H1 (cell line): ENCODE measurements around the gene SPATS2L. TPM values are rescaled to one million over a fixed set of nuclear protein-coding genes. Genes with fewer than 3 reads are reported as not detected.

Experiments
- CTCF ChIA-PET: fragments of 300-600 bp; sonication (Branson Sonifier 250); formaldehyde crosslinking; loops from one replicate; lab custom pipeline; 2021; ENCODE audit not compliant: partially characterized antibody; lab: Charles Lee
- POLR2A ChIA-PET: fragments of 300-600 bp; sonication (Branson Sonifier 250); formaldehyde crosslinking; loops from one replicate; lab custom pipeline; 2021; ENCODE audit warnings: inconsistent platforms; ENCODE audit not compliant: partially characterized antibody; lab: Charles Lee
- DNase-seq, 2 experiments: peaks; one replicate each; pipeline versions ENCODE4 v3.0.0 to v3.0.0-alpha.2; 2010 to 2022; ENCODE audit warnings: low spot score in 2 of 2, low read depth in 1 of 2, mixed read lengths in 1 of 2
- FAIRE-seq: peaks from 2 replicates; lab custom pipeline; 2011; peaks lifted over from hg19 to GRCh38; lab: Jason Lieb, UNC
- H2AFZ ChIP-seq: 2 replicates; pipeline ENCODE4 v1.8.1; 2012; ENCODE audit warnings: low read length, inconsistent platforms
- H2AK5ac ChIP-seq: 2 replicates; pipeline ENCODE4 v1.6.1; 2013; ENCODE audit warnings: low read depth, low read length
- H2BK120ac ChIP-seq: replicated peaks from 2 replicates; pipeline ENCODE3; 2013; ENCODE audit warnings: low read depth, low read length, inconsistent platforms
- H2BK12ac ChIP-seq: 2 replicates; pipeline ENCODE4 v1.6.1; 2013; ENCODE audit warnings: low read depth, low read length
- H2BK15ac ChIP-seq: 2 replicates; pipeline ENCODE4 v1.6.1; 2013; ENCODE audit warnings: low read length
- H2BK20ac ChIP-seq: 2 replicates; pipeline ENCODE4 v1.6.1; 2013; ENCODE audit warnings: low read length
- H2BK5ac ChIP-seq: 2 replicates; pipeline ENCODE4 v1.6.1; 2013; ENCODE audit warnings: low read depth, low read length
- H3K14ac ChIP-seq: 2 replicates; pipeline ENCODE4 v1.6.1; 2013; ENCODE audit warnings: inconsistent platforms; ENCODE audit not compliant: insufficient read length
- H3K18ac ChIP-seq: 2 replicates; pipeline ENCODE4 v1.6.1; 2013; ENCODE audit warnings: low read length; ENCODE audit errors: extremely low read depth
- H3K23ac ChIP-seq: 2 replicates; pipeline ENCODE4 v1.6.1; 2013; ENCODE audit warnings: inconsistent platforms; ENCODE audit not compliant: insufficient read length
- H3K23me2 ChIP-seq: 2 replicates; pipeline ENCODE4 v1.6.1; 2013; ENCODE audit warnings: low read depth, low read length
- H3K27ac ChIP-seq: 2 replicates; pipeline ENCODE4 v1.6.1; 2011; ENCODE audit warnings: low read depth, low read length, inconsistent platforms
- H3K27me3 ChIP-seq, 4 experiments: replicated peaks in 1 of 4; 1 replicate in 1 of 4; 2 replicates in 3 of 4; pipeline versions ENCODE4 v1.6.1 to v1.8.1; 2011 to 2013; ENCODE audit warnings: low read length in 3 of 4, mild to moderate bottlenecking in 3 of 4, inconsistent platforms in 2 of 4, mixed read lengths in 2 of 4, moderate library complexity in 1 of 4; ENCODE audit not compliant: control insufficient read depth in 3 of 4, insufficient read depth in 3 of 4; ENCODE audit errors: extremely low read depth in 1 of 4
- H3K36me3 ChIP-seq, 4 experiments: 2 replicates each; pipeline versions ENCODE4 v1.6.1 to v1.8.1; 2011 to 2013; ENCODE audit warnings: mild to moderate bottlenecking in 4 of 4, low read length in 3 of 4, moderate library complexity in 2 of 4, control low read depth in 1 of 4, inconsistent platforms in 1 of 4; ENCODE audit not compliant: insufficient read depth in 4 of 4, control insufficient read depth in 2 of 4
- H3K4ac ChIP-seq: replicated peaks from 2 replicates; pipeline ENCODE3; 2013; ENCODE audit warnings: low read length, low read depth, mixed read lengths, inconsistent platforms; ENCODE audit not compliant: insufficient read length
- H3K4me1 ChIP-seq, 4 experiments: replicated peaks in 1 of 4; 1 replicate in 1 of 4; 2 replicates in 3 of 4; pipeline versions ENCODE4 v1.6.1 to v1.8.1; 2011 to 2013; ENCODE audit warnings: low read length in 3 of 4, inconsistent platforms in 2 of 4, mixed read lengths in 1 of 4; ENCODE audit not compliant: insufficient read depth in 4 of 4, control insufficient read depth in 3 of 4
- H3K4me2 ChIP-seq, 2 experiments: 2 replicates each; pipeline versions ENCODE4 v1.6.1 to v1.8.1; 2011 to 2013; ENCODE audit warnings: low read depth in 2 of 2, low read length in 2 of 2, control low read depth in 1 of 2, inconsistent platforms in 1 of 2, mild to moderate bottlenecking in 1 of 2; ENCODE audit not compliant: insufficient read depth in 1 of 2
- H3K4me3 ChIP-seq, 4 experiments: fragments of 200-600, 300-600 bp in 1 of 4; sonication (generic), shearing (Covaris generic), sonication (Bioruptor Twin) in 1 of 4; 2 replicates each; pipeline versions ENCODE4 v1.5.1 to v1.8.1; 2011 to 2016; ENCODE audit warnings: low read length in 4 of 4, low read depth in 3 of 4, control low read depth in 2 of 4, inconsistent platforms in 2 of 4, mild to moderate bottlenecking in 2 of 4, mixed read lengths in 1 of 4, moderate library complexity in 1 of 4; ENCODE audit not compliant: insufficient read depth in 2 of 4; ENCODE audit errors: extremely low read depth in 1 of 4
- H3K56ac ChIP-seq: replicated peaks from 2 replicates; pipeline ENCODE3; 2013; ENCODE audit warnings: low read depth, mild to moderate bottlenecking, mixed read lengths, low read length, inconsistent platforms; ENCODE audit not compliant: insufficient read length
- H3K79me1 ChIP-seq: 2 replicates; pipeline ENCODE4 v1.6.1; 2013; ENCODE audit warnings: low read depth, low read length, control low read depth
- H3K79me2 ChIP-seq, 2 experiments: 2 replicates each; pipeline versions ENCODE4 v1.6.1 to v1.8.1; 2012 to 2013; ENCODE audit warnings: low read length in 2 of 2, mild to moderate bottlenecking in 2 of 2, inconsistent platforms in 1 of 2; ENCODE audit not compliant: insufficient read depth in 2 of 2, control insufficient read depth in 1 of 2
- H3K9ac ChIP-seq, 4 experiments: replicated peaks in 1 of 4; 1 replicate in 1 of 4; 2 replicates in 3 of 4; pipeline versions ENCODE4 v1.6.1 to v1.8.1; 2011 to 2013; ENCODE audit warnings: low read depth in 3 of 4, low read length in 3 of 4, control low read depth in 2 of 4, mild to moderate bottlenecking in 2 of 4, moderate library complexity in 2 of 4, inconsistent platforms in 1 of 4; ENCODE audit errors: extremely low read depth in 1 of 4
- H3K9me3 ChIP-seq, 2 experiments: 2 replicates each; pipeline versions ENCODE4 v1.6.1 to v1.8.1; 2012 to 2013; ENCODE audit warnings: mild to moderate bottlenecking in 2 of 2, moderate library complexity in 2 of 2, control low read depth in 1 of 2, inconsistent platforms in 1 of 2, low read depth in 1 of 2, low read length in 1 of 2, mixed read lengths in 1 of 2; ENCODE audit not compliant: insufficient read depth in 2 of 2
- H4K20me1 ChIP-seq, 2 experiments: replicated peaks in 1 of 2; 2 replicates each; pipeline versions ENCODE3 to v1.8.1; 2011 to 2013; ENCODE audit warnings: inconsistent platforms in 2 of 2, low read length in 2 of 2, mild to moderate bottlenecking in 1 of 2; ENCODE audit not compliant: insufficient read depth in 2 of 2, control insufficient read depth in 1 of 2
- H4K5ac ChIP-seq: 2 replicates; pipeline ENCODE4 v1.6.1; 2013; ENCODE audit warnings: low read length, low read depth, mixed read lengths, inconsistent platforms; ENCODE audit not compliant: insufficient read length
- H4K8ac ChIP-seq: 2 replicates; pipeline ENCODE4 v1.8.0; 2013; ENCODE audit warnings: mild to moderate bottlenecking, moderate library complexity, low read length, inconsistent platforms; ENCODE audit not compliant: insufficient read depth; ENCODE audit errors: extremely low read depth
- H4K91ac ChIP-seq: replicated peaks from 2 replicates; pipeline ENCODE3; 2013; ENCODE audit warnings: low read length, mixed read lengths, inconsistent platforms; ENCODE audit not compliant: insufficient read length
- HDAC2 ChIP-seq, 2 experiments: fragments of 300-600 bp in 1 of 2; sonication (generic) in 1 of 2; IDR thresholded peaks; 2 replicates each; pipeline ENCODE4 v1.6.1; 2011 to 2012; ENCODE audit warnings: low read depth in 2 of 2, low read length in 2 of 2, mild to moderate bottlenecking in 2 of 2, moderate library complexity in 2 of 2, borderline replicate concordance in 1 of 2, inconsistent platforms in 1 of 2
- KDM4A ChIP-seq: IDR thresholded peaks from one replicate; pipeline ENCODE4 v1.7.1; 2012; ENCODE audit warnings: low read depth, mild to moderate bottlenecking, moderate library complexity, low read length, inconsistent platforms; ENCODE audit not compliant: severe bottlenecking
- POLR2AphosphoS5 ChIP-seq: IDR thresholded peaks from 2 replicates; pipeline ENCODE4 v1.6.1; 2011; ENCODE audit warnings: low read depth, low read length
- WGBS, 2 experiments: shearing (Covaris generic) in 1 of 2; methylation state at CpG; one replicate each; pipeline versions ENCODE4 v1.1.6 to v1.1.7; 2013 to 2015; ENCODE audit warnings: low lambda C conversion rate in 2 of 2, mixed read lengths in 2 of 2, inconsistent platforms in 1 of 2, low coverage in 1 of 2, missing lambda C conversion rate in 1 of 2; ENCODE audit not compliant: insufficient replicate concordance in 2 of 2, insufficient coverage in 1 of 2, insufficient read length in 1 of 2; ENCODE audit errors: extremely low coverage in 1 of 2, missing lambda C conversion rate in 1 of 2; 5-methylcytosine and 5-hydroxymethylcytosine counted together
- polyA plus RNA-seq, 7 experiments: library from polyadenylated mRNA; depleted of rRNA in 3 of 7; stranded (reverse) in 5 of 7; unstranded in 2 of 7; fragments of >200 nt in 5 of 7; fragments of 200-250 nt in 2 of 7; gene quantifications; 1 replicate in 5 of 7; 2 replicates in 1 of 7; 4 replicates in 1 of 7; pipeline versions ENCODE4 v1.2.1 to v1.2.3, GENCODE V29; 2011 to 2013; ENCODE audit warnings: missing spikeins in 2 of 7, mixed read lengths in 2 of 7
- total RNA-seq: library from RNA; stranded (reverse); fragmentation: NEBNext Ultra II Directional; extraction: Animal tissue kit (Norgen Biotek cat#: 25700); gene quantifications from 2 replicates; pipeline ENCODE4 v1.2.1, GENCODE V29; 2021

Gene SPATS2L
- total and polyA plus RNA-seq, 2 of the 8 experiments (the other 6 are each of a cell fraction or from before 2014, with no cell fraction given): 67.3 to 189 TPM

DNA sequence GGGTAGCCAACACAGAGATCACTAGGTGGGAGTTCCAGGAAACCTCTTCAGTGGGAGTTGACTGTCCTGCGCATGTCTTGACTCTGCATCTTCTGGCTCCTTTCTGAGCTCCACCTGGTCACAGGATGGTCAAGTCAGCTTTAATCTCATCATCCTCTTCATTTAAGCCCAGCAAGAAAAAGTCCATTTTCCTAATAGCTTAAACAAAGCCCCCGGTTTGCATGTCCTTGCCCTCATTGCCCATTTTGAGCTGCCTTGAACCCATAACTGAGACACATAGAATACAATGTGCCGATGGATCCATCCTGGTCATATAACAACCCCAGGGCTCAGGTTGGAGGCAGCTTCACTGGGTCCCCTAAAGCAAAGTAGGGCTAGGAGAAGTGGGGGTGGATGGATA, 40.8 kb downstream of the SPATS2L start:
- Histone ChIP-seq H4K5ac (no peak overlapping the region), H3K4me2 (no peak overlapping the region), H3K4me1 (peaks cover 8 to 12% (median 9%) of the 10 kb centered on the region in 4 experiments; a peak in 4 of 7 replicates), H3K4ac (no peak overlapping the region), H3K14ac (no peak overlapping the region), H3K56ac (no peak overlapping the region), H4K8ac (no peak overlapping the region), H2BK120ac (no peak overlapping the region), H3K9ac (no peak overlapping the region), H4K91ac (no peak overlapping the region), H3K18ac (no peak overlapping the region), H3K27ac (no peak overlapping the region), H3K23me2 (no peaks in the 10 kb centered on the region), H2AK5ac (no peak overlapping the region), H3K9me3 (no peaks in the 10 kb centered on the region), H3K79me2 (peaks cover 7 to 97% of the 10 kb centered on the region in 2 experiments; a peak in 3 of 4 replicates), H2AFZ (no peak overlapping the region), H3K23ac (no peak overlapping the region), H3K4me3 (no peak overlapping the region), H3K36me3 (0 out of 8 replicates have a peak, but pooled peaks cover 0 to 5% (median 2%) of the 10 kb centered on the region in 4 experiments), H2BK15ac (no peak overlapping the region), H2BK20ac (no peak overlapping the region), H3K79me1 (peaks cover 3% of the 10 kb centered on the region; the same call in 1 of the 2 replicates), H4K20me1 (no peaks in the 10 kb centered on the region), H3K27me3 (no peaks in the 10 kb centered on the region), H2BK5ac (no peak overlapping the region), H2BK12ac (no peak overlapping the region)
- FAIRE-seq (no peak), DNase-seq (no peak)
- TF ChIP-seq POLR2AphosphoS5: peak; percentile 42; the same call in 1 of the 2 replicates
- TF ChIP-seq KDM4A: peak; percentile 14
- TF ChIP-seq HDAC2 (IDR thresholded peaks at IDR 0.05; ENCODE audit: borderline replicate concordance in 1 of 2, low read depth in 2 of 2, low read length in 2 of 2): no peak
- POLR2A ChIA-PET: interaction anchor here (0.6 to 2.2 kb wide), 6 partner anchors 8 to 42 kb away, joined by 3 to 8 read pairs (median 4); no protein-coding TSS in a partner anchor
- WGBS, 2 experiments: 96% methylated on average over 3 of the region's 3 CpGs; no CpG with 5 or more reads in 1 of the 2 experiments
- CTCF ChIA-PET: no interaction called here
